GM18861 (cell line): ENCODE results near the gene HSPB3.
A peak's percentile ranks its signal among the peaks of the same experiment; 100 is the strongest.
"Not testable (repeated sequence)": the region's sequence is repeated elsewhere in the genome, so short reads cannot be mapped to it uniquely, and the experiment has no call there.

Experiments
- ATAC-seq: cut with Tn5 transposase; IDR thresholded peaks from one replicate; pipeline ENCODE4 v1.9.1; 2021; ENCODE audit not compliant: unreplicated experiment

Gene HSPB3

GRCh38 chr5:54454602-54455001, 897 bp upstream of the HSPB3 start:
- no peak for ATAC-seq

GRCh38 chr5:54457094-54457862, 1.8 kb downstream of the HSPB3 start:
- ATAC-seq: no peak

- no peak for ATAC-seq
Observed at GRCh38 chr5:54458221-54458620, 2.7 kb downstream of the HSPB3 start.

GRCh38 chr5:54460181-54460919, 4.9 kb downstream of the HSPB3 start:
- no peak for ATAC-seq

GRCh38 chr5:54462281-54462680, 6.8 kb downstream of the HSPB3 start:
- no peak for ATAC-seq

GRCh38 chr5:54463713-54464112, 8.2 kb downstream of the HSPB3 start:
- ATAC-seq: no peak

- peak; percentile 73 for ATAC-seq
Observed at GRCh38 chr5:54469622-54470021, 14.1 kb downstream of the HSPB3 start.

- no peak for ATAC-seq
Observed at GRCh38 chr5:54470128-54470527, 14.6 kb downstream of the HSPB3 start.

- no peak for ATAC-seq
Observed at GRCh38 chr5:54470677-54471076, 15.2 kb downstream of the HSPB3 start.

- ATAC-seq: no peak
Observed at GRCh38 chr5:54471398-54471797, 15.9 kb downstream of the HSPB3 start.

GRCh38 chr5:54476682-54477081, 21.2 kb downstream of the HSPB3 start:
- no peak for ATAC-seq

GRCh38 chr5:54477941-54478478, 22.5 kb downstream of the HSPB3 start:
- no peak for ATAC-seq

- no peak for ATAC-seq
Observed at GRCh38 chr5:54480296-54480695, 24.8 kb downstream of the HSPB3 start.

GRCh38 chr5:54484219-54484894, 28.9 kb downstream of the HSPB3 start:
- ATAC-seq: no peak

- ATAC-seq: not testable (repeated sequence)
Observed at GRCh38 chr5:54485659-54486058, 30.2 kb downstream of the HSPB3 start.

- not testable (repeated sequence) for ATAC-seq
Observed at GRCh38 chr5:54489648-54489979, 34.1 kb downstream of the HSPB3 start.

GRCh38 chr5:54491326-54491725, 35.8 kb downstream of the HSPB3 start:
- ATAC-seq: no peak

GRCh38 chr5:54492178-54492577, 36.7 kb downstream of the HSPB3 start:
- no peak for ATAC-seq

- no peak for ATAC-seq
Observed at GRCh38 chr5:54495027-54495426, 39.5 kb downstream of the HSPB3 start.
